HL-60/S4 treated with retinoic acid at 250 ng/mL for 4 days and 3 days (cell line): ENCODE data around the gene NDRG2.

ENCODE experiments used
- in situ Hi-C: fragments of 300-500 bp; cut with MboI; formaldehyde crosslinking; loops from 2 replicates; pipeline ENCODE4 v1.7.0; 2022; ENCODE audit warnings: low sequenced_read_pairs

NDRG2 gene

DNA sequence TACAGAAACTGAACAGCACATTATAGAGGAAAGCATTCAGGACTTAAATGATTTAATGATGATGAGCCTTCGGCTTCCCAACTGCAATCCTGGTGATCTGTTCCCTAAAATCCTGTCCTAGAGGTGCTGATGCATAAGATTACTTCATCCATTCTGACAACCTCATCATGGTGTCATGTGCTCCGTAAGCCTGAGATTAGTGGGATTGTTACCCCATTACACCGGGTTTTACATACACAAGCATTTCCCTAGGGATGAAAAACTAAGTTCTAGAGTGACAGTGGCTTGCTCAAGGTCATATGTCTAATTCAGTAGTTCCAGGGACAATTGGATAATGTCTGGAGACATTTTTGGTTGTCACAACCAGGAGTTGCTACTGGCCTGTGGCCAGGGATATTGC is 12.3 kb upstream of the NDRG2 start:
- in situ Hi-C loops, result no loop called here

DNA sequence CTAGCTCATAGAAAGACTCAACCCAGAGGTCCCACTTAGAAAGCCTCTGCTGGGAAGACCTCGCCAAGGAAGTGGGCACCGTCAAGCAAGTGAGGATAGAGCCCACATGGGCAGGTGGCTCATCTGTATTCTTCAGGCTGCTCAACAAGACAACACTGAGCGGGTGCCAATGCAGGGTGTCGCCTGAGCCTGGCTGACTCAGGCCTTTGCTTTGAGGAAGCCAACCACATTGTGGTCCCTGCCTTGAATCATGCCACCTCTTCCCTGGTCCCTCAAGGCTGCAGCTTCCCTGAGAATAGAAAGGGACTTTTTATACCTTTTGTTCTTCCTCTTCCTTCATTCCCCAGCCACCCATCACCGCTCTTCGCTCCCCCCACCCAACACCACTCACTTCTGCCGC is 11.9 kb upstream of the NDRG2 start:
- in situ Hi-C loops, result no loop called here

DNA sequence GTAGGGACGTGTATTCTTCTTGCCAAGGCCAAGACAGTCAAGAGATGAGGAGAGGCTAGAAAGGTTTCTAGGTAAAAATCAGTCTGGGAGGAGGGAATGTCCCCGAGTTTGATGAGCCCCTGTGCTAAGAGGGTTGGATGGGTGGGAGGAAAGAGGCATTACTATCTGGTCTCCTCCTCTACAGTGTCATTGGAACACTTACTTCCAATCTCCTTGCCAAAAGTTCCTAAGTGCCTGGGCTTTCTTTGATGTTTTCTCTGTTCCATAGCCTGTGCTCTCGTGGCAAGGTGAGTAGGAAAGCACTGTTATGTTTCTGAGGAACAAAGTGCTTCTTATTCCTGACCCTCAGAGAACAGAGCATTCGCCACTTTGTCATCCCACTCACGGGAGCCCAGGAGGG is 9.8 kb upstream of the NDRG2 start, which contains the start of gene RNASE13:
TSS of gene RNASE13 (minus strand) at position 101 of the 400 bp plus-strand sequence. CDS start 519 bp downstream, outside the sequence.
- in situ Hi-C loops, result no loop called here

DNA sequence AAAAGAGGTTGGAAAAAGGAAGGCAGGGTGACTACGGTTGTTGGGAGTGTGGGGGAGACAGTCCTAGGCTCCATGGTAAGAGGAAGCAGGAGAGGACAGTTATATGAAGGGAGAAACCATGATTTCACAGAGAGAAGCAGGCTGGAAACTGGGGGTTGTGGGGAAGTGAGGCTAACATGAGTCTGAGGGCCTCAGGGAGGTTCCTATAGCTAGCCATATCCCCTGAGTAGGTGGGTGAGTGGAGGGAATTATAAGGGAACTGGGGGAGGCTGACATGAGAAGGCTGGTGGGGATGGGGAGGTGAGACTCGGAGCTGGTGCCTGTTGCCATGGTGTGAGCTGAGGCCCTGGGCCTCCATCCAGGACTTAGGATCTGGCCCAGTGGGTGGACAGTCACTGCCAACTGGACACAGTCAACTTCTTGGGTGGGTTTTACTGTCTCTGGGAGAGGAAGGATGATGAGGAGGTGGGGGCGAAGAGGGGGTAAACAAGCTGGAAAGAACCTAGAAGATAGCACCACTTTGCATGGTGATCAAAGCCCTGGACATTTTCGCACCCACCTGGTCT is 8.4 kb upstream of the NDRG2 start:
- in situ Hi-C loops, result no loop called here

DNA sequence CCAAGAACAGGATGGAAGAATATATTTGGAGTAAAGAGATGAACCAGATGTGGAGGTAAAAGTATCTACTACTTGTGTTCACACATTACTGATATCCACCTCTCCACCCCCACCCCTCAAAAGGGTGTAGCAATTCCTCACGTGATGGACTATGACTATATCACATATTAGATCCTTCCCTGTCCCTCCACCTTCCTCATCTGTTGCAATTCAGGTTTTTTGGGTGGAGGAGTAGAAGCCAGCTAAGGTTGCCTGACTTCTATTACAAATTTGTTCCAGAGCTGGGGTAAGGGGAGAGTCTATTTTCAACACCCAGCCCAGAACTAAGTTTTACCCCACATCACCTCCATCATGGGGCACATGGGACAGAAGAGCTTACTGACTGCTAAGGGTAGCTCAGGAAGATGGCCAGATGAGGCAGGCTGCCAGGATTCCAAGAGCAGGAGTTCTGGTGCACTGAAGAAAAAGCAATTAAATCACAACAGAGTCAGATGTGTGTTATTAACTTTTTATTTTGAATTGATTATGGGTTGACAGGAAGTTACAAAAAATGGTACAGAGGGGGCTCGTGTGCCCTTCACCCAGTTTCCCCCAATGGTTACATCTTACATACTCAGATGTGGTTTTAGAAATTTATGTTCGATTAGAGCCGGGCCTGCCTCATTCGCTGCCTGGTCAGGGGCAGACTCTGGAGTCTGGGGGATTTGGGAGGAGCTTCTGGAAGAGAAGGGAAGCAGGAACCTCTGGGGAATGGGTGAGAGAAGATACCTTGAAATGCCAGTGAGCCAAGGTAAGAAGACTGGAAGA is 7.7 kb upstream of the NDRG2 start:
- in situ Hi-C loops, result no loop called here

DNA sequence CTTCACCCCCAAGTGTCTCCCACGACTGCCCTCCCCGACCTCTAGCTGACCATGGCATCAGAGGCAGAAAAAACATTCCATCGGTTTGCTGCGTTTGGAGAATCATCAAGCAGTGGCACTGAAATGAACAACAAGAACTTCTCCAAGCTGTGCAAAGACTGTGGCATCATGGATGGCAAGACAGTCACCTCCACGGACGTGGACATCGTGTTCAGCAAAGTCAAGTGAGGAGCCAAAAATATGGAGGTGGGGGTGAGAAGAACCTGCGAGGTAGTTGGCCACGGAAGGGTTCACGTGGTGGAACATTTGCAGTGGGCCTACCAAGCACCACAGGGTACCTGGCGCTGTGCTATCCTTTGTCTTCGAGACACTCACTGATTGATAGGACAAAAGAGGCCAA is 5.7 kb upstream of the NDRG2 start:
- in situ Hi-C loops, result no loop called here

DNA sequence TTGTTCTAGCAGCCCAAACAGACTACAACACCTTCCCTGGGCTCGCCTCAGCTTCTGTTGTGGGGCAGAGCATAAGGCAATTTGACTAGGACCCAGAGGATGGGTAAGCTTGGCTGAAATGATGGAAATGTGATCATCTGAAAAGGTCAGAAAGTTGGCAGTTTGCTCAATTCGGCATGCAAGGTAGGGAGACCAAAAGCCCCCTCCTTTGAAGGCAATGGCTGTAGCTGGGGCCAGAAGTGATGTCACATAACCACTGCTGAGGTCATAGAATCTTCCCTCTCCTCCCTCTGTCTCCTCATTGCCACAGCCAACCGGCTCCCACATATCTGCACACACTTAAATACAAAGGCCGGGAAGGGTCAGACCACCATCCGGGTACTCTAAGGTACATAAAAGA is 5.1 kb upstream of the NDRG2 start, which contains the start of gene TPPP2:
TSS of gene TPPP2 (plus strand) at position 301 of the 400 bp plus-strand sequence. CDS start 365 bp downstream, outside the sequence.
- in situ Hi-C loops, result no loop called here

DNA sequence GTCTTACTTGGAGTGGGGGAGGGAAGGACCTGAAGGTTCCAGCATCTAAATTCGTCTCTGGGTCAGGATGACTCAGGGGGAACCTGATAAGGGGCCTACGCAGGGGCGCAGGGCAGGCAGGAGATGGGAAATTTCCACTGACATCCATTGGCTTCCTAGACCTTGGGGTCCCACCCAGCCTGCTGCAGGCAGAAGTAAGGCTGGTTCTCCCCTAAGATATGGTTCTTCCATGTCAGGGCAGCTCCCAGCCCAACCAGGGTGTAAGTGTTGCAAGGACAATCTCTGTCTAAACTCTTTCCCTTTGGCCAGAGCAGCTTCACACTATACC is 2.1 kb upstream of the NDRG2 start:
- in situ Hi-C loops, result no loop called here

DNA sequence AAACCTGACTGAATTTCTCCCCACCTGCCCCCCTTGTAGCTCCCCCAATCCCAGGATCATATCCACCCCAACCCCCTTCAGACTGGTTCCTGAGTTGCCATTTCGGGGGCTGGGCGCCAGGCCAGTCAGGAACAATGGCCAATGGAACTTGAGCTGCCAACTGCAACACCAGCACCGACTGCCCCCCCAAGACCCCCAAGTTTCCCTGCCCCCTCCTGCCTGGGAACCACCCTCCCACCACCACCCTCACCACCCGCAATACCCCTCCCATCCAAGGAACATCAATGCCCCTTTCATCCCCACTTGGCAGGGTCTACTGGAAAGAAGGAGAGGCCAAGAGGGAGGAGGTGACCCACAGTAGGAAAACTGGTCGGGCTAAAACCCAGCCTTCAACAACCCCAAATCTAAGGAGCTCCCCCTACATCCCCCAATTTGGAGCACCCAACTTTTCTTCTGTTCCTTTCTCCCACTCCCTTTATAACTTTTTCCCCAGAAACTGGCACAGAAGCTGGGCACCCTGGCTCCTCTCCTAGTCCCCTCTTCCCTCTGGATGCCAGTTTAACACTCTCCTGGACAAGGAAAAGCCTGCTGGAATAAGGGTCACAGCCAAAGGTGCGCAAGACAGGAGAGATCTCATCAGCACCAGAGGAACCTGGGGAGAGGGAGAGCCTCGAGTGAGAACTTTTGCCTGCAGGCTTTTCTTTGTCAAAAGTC is 1.6 kb upstream of the NDRG2 start:
- in situ Hi-C loops, result no loop called here

DNA sequence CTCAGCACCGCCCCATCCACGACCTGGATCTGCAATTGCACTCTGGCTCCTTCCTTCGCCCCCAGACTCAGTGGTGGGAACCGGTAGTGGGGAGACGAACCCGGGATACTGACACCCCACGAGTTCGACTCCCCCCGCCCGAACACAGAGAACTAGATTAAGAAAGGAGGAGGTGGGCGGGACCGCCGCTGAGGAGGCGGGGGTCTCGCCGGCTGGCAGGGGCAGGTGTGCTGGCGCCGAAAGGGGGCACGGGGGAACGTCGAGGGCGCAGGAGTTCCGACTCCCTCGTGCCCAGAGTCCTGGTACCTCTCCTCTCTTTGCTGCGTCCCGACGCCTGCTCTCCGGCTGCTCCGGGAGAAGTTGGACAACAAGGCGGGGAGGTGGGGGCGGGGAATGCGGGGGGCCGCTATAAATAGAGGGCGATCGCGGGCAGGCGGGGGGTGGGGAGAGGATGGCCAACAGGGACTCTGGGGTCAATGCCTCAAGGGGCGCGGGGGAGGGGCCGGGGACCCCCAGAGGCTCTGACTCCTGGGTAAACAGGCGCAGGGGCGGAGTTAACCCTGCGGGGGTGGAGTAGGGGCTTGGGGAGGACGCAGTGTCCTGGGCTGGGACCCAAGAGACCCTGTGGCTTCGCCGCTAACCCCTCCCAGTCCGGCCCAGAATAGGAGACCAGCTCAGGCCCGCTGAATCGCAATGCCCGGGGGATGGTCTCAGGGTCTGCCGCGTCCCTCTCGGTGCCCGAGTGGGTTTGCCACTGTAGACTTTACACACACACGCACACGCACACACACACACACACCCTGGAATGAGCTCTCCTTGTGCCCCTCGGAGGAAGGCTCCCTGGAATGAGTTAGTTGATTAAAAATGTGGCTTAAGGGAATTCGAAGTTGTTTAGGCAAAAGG is 761 bp upstream of the NDRG2 start:
- in situ Hi-C loops, result no loop called here

DNA sequence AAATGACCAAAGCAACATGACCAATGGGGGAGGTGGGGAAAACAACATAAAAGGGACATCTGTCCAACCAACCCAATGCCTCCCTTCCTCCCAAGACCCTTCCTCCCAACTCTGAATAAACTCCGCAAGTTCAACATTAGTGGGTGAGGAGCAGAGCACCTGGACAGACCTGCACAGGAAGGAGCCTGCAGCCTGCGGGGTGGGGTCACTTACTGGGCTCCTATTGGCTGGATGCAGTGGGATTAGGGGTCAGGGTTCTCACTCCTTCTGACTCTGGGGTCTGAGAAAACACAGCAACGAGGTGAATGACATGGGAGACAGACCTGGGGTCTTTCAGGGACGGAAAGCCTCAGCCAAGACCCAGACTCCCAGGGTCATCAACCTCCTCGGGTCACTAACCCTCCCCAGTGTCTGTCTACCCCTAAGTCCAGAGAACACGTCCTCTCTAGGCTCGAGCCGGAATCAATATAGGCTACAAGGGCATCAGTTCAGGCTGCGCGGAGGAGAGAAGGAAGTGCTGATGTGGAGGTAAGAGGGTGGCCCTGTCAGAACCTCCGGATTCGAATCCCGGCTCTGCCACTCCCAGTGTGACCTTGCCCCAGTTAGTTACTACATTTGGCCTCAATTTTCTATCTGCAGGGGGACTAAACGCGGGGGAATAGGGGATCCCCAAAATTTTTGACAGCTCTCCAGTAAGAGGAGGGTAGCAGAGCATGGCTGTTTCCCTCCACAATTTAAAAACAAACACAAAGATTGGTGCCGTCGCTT is 860 bp downstream of the NDRG2 start:
- in situ Hi-C loops, result no loop called here

DNA sequence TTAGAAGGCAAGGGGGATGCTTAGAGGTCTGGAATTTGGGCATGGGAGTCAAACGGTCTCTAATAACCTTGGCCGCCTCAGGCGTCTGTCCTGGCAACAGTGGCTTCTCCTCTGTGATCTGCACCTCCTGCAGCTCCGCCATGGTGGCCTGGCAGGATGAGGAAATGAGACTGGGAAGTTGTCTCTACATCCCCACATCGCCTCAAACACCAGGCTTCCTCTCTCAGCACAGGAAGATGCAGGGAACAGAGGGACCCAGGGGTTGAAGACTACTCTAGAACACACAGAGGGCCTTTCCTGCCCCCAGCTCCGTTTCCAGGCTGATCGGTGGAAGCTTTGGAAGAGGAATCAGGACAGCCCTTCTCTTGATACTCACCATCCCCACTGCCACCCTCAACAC is 1.7 kb downstream of the NDRG2 start:
- in situ Hi-C loops, result no loop called here

DNA sequence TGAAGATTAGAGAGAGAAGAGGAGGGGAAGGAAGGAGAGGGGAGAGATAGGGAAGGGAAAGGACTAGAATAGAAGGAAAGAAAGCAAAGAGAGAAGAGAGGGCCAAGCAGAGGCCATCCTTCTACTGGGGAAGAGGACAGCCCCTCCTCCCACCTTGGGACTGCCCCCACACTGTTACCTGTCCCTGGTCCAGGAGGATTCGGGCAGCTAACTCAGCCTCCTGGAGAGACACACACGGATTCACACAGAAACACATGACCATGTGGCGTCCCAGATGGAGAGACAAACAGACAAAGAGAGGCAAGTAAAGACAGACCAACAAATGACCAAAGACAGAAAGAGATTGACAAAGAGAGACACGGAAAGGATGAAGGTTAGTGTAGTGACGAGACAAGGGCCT is 2.2 kb downstream of the NDRG2 start:
- in situ Hi-C loops, result no loop called here

DNA sequence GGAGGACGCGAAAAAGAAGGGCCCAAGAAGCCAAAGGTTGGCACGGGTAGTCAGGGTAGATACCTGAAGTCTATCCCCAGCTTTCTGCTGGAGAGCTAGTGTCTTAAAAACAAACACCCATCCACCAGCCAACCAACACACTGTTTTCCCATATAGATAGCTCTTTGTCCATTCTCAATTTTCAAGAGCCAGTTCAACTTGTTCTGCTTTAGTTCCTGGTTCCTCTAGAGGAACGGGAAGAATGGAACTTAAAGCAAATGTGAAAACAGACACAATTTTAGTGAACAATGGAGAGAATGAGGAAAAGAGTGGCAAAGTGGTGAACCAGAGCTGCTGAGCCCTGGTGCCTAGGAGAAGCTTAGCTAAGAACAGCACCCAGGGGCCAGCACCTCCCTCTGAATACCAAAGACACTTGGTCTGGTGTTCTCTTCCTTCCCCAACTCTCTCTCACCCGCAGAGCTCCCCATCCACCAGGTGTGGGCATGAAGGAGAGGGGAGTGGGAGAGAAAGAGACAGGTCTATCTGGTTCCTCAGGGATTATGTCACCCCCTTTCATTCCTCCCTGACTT is 3.8 kb downstream of the NDRG2 start:
- in situ Hi-C loops, result no loop called here

DNA sequence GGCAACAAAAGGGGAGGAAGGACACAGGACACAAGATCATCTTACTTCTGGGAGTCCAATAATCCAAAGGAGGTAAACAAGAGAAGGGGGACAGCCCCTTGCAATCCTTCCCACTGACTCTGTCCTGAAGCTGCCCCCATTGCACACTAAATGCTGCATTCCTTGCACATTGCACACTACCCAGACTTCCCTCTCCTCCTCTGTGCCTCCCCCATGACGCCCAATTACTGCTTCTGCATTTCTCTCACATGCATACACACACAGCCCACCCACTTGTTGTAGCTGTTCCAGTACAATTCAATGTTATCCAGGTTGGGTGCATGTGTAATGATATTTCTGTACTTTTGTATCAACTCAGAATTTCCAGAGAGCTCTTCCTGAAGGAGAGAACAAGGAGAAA is 5.5 kb downstream of the NDRG2 start:
- in situ Hi-C loops, result no loop called here

DNA sequence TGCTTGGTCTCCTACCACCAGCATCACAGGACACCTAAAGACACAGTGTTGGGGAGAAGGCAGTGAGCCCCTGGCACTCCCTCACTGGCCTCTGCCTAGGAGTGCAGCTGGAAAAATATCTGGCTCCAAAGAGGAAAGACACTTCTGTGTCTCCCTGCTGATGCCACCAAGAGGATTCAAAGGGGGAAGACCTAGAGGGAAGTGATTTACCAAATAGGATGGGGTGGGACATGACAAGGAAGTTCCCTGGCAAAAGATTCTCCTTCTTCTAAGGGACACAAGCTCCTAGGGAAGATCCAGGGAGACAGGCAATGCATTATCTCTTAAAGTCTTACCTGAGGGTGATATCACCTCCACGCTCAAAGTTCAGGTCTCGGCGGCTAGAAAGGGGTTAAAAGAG is 6.1 kb downstream of the NDRG2 start:
- in situ Hi-C loops, result no loop called here

DNA sequence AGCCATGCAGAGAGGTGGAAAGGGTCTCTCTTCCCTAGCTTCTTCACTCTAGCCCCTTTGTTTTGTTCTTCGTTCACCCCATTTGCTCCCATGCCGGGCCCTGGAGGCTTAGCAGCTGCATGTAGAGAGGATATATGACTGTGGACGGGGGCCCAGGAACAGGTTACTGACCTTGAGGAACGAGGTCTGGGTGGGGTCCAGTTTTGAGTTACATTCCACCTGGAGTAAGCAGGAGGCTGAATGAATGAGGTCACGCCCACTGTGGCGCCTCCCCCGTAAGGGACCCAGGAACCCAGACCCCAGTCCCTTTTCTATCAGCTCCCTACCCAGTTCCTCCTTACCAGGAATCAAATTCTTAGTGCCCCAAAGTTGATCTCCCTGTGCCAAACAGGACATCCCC is 6.6 kb downstream of the NDRG2 start:
- in situ Hi-C loops, result no loop called here

DNA sequence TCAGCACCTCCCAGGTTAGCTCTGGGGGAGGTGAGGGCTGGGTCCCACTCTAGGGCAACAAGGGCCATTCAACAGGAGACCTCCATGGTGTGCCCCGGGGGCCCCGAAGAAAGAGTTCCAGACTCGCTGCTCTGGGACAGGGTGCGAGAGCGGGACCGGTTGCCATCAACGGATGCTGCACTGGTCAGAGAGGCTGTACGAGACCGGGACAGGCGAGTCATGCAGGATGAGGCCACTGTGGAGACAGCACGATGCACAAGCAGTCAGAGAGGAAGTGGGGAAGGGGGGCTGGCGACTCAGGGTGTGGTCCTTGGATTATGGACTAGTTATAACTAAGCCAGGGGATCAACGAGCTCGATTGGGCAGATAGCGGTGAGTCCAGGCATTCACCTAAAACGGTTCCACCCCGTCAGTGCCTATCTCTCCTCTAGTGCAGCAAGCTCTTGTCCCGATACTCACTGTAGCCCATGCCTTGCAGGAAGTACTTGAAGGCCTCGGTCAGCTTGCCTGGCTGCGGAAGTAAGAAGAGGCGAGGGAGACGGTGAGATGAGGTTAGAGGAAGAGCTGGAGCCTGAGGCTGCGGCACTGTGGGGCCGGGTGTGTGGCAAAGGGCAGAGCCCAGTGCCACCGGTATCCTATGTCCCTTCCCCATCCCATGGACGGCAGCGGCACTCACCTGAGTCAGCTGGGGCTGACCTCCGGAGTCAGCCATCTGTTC is 7.2 kb downstream of the NDRG2 start:
- in situ Hi-C loops, result no loop called here

DNA sequence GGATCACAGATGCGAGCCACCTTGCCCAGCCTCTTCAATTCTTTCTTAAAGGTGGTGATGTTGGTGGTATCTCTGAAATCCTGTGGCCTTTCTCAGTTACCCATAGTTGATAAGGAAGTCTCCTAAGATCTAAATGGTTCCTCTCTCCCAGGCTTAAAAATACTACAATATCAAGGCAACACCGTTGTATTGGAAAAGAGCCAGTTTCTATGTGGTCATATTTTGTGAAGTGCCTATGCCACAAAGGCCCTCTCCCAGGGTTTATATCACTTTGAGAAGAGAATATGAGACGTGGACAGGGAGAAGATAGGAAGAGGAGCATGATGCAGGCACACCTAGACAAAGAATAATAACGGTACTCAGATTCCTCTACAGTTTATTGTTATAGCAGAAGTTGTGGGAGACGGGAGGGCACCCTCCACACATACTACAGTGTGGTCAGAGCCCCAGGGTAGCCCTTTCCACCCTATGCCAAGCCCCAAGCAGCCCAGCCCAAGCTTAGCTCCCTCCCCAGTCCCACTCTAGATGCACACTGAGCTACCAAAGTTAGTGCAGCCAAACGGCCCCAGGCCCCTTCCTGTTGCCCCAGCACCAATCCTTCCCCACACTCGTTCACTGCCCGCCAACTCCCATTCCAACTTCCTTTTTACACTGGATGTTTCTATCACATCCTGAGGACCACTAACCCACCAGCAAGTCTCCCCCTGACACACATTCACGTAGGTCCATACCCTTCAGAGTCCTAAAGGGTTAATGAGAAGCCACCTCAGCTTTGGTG is 8.3 kb downstream of the NDRG2 start:
- in situ Hi-C loops, result no loop called here
